HG03060 (cell line): ENCODE measurements around the gene ARL8B.
"Not testable (repeated sequence)": the region's sequence is repeated elsewhere in the genome, so short reads cannot be mapped to it uniquely, and the experiment has no call there.

Source experiments
- ATAC-seq: cut with Tn5 transposase; IDR thresholded peaks from one replicate; pipeline ENCODE4 v1.9.1; 2021; ENCODE audit warnings: low read depth, moderate number of reproducible peaks; ENCODE audit not compliant: unreplicated experiment

The ARL8B gene

DNA sequence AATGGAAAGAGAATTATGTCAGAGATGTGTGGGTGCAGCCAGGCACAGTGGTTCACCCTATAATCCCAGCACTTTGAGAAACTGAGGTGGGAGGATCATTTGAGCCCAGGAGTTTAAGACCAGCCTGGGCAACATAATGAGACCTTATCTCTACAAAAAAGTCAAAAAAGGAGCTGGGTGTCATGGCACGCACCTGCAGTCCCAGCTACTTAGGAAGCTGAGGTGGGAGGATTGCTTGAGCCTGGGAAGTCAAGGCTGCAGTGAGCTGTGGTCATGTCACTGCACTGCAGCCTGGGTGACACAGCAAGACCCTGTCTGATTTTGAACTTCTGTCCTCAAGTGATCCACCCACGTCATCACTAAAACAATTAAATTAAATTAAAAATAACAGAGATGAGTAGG, 15.2 kb upstream of the ARL8B start:
- ATAC-seq = not testable (repeated sequence)

DNA sequence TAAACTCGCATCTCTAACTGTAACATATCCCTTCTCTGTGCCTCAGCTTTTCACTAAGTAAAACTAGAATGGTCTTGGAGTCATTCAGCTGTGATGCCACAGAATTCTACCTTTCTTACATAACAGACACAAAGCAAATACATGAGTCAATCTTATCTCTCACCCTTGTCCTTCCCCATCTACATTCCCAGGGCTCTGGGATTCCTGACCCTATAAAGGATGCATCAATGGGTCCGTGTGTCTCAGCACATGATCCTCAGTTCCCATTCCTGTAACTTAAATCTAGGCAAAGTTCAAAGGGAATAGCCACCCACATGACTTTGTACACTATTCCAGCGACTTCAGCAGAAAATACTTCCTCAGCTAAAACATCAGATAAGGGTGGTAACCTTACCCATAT, 11.8 kb upstream of the ARL8B start:
- ATAC-seq = no peak

- no peak for ATAC-seq
These were observed 10.0 kb upstream of the ARL8B start for GRCh38 chr3:5112043-5112442.

DNA sequence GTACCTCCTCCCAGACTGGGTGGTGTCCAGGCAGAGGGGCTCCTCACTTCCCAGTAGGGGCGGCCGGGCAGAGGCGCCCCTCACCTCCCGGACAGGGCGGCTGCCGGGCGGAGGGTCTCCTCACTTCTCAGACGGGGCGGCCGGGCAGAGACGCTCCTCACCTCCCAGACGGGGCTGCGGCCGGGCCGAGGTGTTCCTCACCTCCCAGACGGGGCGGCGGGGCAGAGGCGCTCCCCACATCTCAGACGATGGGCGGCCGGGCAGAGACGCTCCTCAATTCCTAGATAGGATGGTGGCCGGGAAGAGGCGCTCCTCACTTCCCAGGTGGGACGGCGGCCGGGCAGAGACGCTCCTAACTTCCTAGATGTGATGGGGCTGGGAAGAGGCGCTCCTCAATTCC, 8.4 kb upstream of the ARL8B start:
- not testable (repeated sequence) for ATAC-seq

DNA sequence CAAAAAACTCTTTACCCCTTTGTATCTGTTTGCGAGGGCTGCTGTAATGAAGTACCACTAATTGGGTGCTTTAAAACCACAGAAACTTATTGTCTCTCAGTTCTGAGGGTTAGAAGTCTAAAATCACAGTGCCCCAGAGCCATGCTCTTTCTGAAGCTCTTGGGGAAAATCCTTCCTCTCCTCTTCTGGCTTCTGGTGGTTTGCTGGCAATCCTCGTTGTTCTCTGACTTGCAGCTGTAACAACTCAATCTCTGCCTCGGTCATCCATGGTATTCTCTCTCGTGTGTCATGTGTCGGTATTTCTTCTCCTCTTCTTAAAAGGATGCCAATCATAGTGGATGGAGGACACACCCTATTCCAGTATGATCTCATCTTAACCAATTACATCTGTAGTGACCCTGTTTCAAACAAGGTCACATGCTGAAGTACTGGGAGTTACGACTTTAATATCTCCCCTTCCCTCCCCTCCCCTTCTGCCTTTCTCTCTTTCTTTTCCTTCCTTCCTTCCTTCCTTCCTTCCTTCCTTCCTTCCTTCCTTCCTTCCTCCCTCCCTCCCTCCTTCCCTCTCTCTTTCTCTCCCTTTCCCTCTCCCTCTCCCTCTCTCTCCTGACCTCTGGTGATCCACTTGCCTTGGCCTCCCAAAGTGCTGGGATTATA, 6.5 kb upstream of the ARL8B start:
- no peak for ATAC-seq

DNA sequence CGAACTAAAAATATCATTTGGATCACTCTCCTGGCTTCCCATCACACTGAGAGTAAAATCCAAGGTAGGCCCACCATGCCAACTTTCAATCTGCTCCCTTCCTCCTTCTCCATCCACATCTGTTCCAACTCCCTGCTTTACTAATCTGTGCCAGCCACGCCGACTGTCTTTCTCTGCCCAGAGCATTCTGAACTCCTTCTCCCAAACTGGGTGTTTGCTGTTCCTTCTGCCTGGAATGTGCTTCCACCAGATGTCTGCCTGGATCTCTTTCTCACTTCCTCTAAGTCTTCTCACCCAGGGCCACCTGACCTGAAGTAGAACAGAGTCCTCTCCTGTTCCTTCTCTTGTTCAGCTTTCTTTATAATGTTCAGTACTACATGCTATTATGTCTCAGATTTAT, 5.6 kb upstream of the ARL8B start:
- no peak for ATAC-seq

- ATAC-seq = no peak
These were observed 1.6 kb upstream of the ARL8B start for GRCh38 chr3:5120446-5120845.

GRCh38 chr3:5122741-5123706, 932 bp downstream of the ARL8B start:
- no peak for ATAC-seq

DNA sequence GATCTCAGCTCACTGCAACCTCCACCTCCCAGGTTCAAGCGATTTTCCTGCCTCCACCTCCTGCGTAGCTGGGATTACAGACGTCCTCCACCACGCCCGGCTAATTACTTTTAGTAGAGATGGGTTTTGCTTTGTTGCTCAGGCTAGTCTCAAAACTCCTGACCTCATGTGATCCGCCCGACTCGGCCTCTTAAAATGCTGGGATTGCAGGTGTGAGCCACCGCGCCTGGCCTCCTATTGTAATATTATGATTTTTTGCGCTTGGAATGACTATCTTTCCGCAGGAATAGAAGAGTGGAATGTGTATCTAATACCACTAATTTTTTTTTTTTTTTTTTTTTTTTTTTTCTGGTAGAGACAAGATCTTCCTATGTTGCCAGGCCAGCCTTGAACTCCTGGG, 1.8 kb downstream of the ARL8B start:
- ATAC-seq = no peak

DNA sequence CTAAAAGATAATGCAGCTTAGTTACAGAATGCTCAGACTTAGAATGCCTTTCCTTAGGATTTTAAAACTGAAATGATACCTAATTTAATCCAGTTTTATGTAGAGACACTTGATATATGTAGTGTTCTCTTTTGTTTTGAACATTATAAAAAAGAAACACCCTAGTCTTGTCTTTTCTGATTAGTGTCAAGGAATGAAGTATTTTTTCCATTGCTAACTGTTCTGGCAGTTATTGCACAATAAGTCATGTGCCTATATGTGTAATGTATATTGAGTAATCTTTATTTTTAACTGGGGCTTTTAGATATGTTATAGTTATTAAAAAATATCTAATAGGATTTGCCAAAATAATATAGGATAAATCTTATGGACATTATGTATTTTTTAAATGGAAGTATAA, 4.5 kb downstream of the ARL8B start:
- ATAC-seq = no peak

DNA sequence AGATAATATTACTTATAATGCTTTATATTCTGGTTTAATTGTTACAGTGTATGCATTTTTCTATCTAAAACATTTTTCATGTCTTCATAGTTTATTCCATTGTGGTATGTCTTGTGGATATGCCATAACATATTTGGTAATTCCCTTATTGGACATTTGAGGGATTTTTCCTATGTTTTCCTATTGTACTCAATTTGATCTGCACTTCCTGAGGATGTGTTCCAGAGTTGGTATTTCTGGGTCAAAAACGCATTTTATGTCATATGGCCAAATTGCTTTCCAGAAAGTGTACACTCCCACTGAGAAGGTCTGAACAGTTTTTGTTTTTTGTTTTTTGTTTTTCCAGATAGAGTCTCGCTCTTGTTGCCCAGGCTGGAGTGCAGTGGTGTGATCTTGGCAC, 6.8 kb downstream of the ARL8B start:
- ATAC-seq = no peak

DNA sequence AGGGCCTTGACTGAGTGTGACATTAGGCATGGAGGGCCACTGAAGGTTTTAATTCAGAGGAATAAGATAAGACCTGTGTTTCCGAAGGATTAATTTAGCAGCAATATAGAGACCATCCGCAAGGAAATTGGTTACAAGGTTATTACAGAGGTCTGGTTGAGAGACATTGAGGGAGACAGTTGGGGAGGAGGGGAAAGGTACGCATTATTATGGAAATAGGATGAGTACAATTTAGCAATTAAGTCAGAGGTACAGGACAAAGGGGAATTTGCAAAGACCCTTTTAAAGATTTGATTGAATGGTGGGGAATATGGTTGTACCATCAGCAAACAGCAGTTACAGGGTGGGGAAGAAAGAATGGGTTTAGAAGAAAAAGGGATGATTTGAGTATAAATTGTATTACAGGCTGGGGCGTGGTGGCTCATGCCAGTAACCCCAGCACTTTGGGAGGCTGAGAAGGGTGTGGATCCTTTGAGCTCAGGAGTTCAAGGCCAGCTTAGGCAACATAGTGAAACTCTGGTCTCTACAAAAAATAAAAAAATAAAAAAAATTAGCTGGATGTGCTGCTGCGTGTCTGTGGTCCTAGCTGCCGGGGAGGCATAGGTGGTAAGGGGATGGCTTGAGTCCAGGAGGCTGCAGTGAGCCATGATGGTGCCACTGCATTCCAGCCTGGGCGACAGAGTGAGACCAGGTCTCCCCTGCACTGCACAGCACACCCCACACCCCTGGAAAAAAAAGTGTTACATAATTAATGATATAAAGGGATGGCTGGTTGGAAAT, 11.3 kb downstream of the ARL8B start:
- no peak for ATAC-seq

DNA sequence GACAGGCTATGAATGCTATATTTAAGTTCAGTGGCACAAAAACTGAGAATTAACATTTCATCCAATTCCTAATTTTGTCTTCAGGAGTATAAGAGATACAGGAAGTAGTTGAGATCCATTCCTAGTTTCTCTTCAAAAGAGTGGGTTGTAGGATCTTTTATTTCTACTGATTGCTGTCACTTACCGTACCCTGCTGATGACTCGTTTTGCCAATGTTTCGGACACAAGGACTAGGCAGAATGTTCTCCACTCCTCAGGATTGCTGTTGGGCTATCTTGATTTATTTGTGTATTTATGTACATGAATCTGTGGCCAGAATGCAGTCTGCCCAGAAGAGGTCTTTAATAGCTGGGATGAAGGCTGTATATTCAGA, 11.9 kb downstream of the ARL8B start:
- ATAC-seq = no peak

DNA sequence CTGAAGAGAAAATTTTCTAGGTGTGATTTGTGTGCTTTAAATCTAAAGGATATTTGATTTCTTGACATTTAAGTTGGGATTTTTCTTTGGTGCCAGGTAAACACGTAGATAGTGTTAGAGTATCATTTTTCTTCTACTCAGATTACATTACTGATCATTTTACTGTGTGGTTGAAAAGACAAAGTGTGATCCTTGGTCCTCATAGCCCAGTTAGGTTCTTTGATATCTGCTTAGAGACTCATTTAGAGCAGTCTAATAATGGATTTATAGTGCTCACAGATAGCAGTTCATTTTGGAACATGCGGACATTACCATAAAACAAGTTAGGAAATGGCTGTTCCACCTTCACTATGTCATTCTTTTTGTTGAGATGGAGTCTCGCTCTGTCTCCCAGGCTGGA, 12.4 kb downstream of the ARL8B start:
- ATAC-seq = no peak

GRCh38 chr3:5136211-5136918, 14.3 kb downstream of the ARL8B start:
- ATAC-seq = peak; percentile 27

GRCh38 chr3:5136919-5137429, 14.9 kb downstream of the ARL8B start:
- peak; percentile 16 for ATAC-seq

DNA sequence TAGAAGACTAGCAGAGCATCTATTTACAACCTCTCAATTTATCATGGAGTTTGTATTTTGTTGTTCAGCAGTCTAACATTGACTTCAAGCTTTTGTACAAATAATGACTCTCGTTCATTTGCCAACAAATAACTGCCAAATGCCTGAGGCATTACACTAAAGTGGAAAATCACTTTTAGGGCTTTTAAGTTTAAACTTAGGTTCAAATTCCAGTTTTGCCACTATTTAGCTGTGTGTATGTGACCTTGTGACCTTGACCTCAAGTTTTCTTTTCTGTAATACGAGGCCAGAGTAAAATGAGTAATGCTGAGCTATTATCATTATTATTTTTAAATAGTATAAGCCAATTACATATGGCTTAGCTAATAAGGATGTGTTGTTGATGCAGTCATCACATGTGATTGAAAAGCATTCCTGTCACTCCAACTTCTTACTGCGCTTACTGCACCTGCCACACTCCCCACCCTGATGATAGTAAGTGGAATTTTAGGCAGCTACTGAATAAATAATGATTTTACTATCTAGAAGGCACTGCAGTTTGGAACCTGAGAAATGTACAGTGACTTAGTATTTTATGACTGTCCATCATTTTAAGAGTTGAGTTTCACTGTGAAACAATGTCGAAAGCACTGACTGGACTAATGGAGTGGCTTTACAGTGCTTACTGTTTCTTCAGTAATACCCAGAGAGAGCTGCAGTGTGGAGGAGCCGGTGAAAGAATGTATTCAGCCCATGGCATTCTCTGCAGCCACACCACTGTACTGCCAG, 16.3 kb downstream of the ARL8B start:
- ATAC-seq = no peak

DNA sequence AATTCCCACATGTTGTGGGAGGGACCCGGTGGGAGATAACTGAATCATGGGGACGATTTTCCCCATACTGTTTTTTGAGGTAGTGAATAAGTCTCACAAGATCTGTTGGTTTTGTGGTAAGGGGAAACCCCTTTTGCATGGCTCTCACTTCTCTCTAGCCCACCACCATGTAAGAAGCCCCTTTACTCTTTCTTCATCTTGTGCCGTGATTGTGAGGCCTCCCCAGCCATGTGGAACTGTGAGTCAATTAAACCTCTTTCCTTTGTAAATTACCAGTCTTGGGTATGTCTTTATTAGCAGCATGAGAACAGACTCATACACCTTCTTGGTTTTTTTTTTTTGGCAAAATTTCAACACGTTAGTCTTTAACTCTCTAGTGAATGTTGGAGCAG, 18.1 kb downstream of the ARL8B start:
- ATAC-seq = peak; percentile 43

- no peak for ATAC-seq
These were observed 18.7 kb downstream of the ARL8B start for GRCh38 chr3:5140839-5141238.

DNA sequence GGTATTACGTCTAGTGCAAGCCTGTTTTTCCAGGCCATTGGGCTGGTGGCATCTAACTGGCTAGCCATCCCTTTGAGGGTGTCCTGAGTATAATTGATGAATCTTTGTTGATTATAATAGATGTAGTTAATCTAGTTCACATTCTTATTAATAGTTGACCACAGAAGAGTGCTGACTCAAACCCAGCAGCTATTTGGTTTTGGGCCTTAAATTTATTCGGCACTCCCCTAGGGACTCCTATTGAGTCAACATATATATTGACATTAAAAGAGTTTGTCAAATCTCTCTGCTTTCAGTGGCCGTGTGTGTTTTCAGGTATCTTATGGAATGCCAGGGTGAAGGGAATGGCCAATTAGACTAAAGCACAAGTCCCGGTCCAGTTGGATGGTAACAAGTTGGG, 19.7 kb downstream of the ARL8B start:
- ATAC-seq = no peak
